AG04449 (cell line): ENCODE measurements around the gene COLGALT1.
"Not testable (repeated sequence)": the region's sequence is repeated elsewhere in the genome, so short reads cannot be mapped to it uniquely, and the experiment has no call there.

Experiments
- CTCF ChIA-PET: fragments of 350-600 bp; formaldehyde crosslinking; extraction: SDS; loops from one replicate; lab custom pipeline; 2021; ENCODE audit warnings: antibody characterized with exemption; lab: Yijun Ruan, JAX
- POLR2A ChIA-PET: fragments of 400-600, 350-600 bp; formaldehyde crosslinking; extraction: SDS; loops from one replicate; lab custom pipeline; 2020; ENCODE audit warnings: antibody characterized with exemption, inconsistent platforms; lab: Yijun Ruan, JAX
- DNase-seq: peaks from one replicate; pipeline ENCODE4 v3.0.0-alpha.2; 2010; ENCODE audit warnings: low read depth, low spot score
- H3K4me3 ChIP-seq: 2 replicates; pipeline ENCODE4 v1.5.1; 2011; ENCODE audit warnings: low read depth, mild to moderate bottlenecking, control low read depth, low read length
- TF ChIP-seq, protein P1 (sequence below): IDR thresholded peaks from one replicate; pipeline ENCODE4 v1.5.1; 2011; ENCODE audit warnings: mild to moderate bottlenecking, moderate library complexity, low read length, control low read depth, inconsistent platforms; ENCODE audit not compliant: insufficient read depth; ENCODE audit errors: missing control alignments

COLGALT1 gene

DNA sequence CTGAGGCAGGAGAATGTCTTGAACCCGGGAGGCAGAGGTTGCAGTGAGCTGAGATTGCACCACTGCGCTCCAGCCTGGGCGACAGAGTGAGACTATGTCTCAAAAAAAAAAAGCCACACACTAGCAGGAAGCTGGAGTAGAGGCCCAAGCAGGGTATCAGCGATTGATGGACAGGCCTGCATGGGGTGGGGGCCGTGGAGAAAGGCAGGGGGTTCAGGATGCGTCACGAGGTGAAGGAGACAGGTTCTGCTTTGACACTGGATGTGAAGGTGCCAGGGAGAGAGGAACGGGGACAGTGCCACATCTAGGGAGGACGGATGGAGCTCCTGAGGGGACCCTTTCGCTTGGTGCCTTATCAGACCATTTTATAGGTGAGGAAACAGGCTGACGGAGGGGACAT, 7.1 kb downstream of the COLGALT1 start:
- H3K4me3 ChIP-seq, result no peak overlapping the region
- TF ChIP-seq, protein P1, sequence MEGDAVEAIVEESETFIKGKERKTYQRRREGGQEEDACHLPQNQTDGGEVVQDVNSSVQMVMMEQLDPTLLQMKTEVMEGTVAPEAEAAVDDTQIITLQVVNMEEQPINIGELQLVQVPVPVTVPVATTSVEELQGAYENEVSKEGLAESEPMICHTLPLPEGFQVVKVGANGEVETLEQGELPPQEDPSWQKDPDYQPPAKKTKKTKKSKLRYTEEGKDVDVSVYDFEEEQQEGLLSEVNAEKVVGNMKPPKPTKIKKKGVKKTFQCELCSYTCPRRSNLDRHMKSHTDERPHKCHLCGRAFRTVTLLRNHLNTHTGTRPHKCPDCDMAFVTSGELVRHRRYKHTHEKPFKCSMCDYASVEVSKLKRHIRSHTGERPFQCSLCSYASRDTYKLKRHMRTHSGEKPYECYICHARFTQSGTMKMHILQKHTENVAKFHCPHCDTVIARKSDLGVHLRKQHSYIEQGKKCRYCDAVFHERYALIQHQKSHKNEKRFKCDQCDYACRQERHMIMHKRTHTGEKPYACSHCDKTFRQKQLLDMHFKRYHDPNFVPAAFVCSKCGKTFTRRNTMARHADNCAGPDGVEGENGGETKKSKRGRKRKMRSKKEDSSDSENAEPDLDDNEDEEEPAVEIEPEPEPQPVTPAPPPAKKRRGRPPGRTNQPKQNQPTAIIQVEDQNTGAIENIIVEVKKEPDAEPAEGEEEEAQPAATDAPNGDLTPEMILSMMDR, result no peak
- ChIA-PET CTCF (interaction anchor here (1.0 to 3.2 kb wide), 2 partner anchors 12 to 221 kb away, joined by 3 to 37 read pairs; no protein-coding TSS in a partner anchor), POLR2A (no interaction called here)
- DNase-seq, result no peak

DNA sequence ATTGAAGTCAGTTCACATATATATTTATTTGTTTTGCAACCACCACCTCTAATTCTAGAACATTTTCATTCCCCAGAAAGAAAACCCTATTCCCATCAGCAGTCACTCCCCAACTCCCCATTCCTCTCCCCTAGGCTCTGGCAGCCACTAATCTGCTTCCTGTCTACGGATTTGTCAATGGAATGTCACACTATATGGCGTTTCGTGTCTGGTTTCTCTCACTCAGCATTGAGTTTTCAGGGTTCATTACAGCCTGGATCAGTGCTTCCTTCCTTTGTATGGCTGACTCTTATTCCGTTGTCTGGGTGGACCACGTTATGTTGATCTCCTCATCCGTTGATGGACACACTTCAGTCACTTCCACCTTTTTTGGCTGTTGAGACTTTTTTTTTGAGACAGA, 9.3 kb downstream of the COLGALT1 start:
- POLR2A ChIA-PET, result no interaction called here
- TF ChIP-seq, protein P1, result no peak
- CTCF ChIA-PET, result interaction anchor here (1.2 to 1.6 kb wide), 2 partner anchors 9 to 11 kb away, joined by 5 read pairs; no protein-coding TSS in a partner anchor
- DNase-seq, result no peak
- H3K4me3 ChIP-seq, result no peak overlapping the region

DNA sequence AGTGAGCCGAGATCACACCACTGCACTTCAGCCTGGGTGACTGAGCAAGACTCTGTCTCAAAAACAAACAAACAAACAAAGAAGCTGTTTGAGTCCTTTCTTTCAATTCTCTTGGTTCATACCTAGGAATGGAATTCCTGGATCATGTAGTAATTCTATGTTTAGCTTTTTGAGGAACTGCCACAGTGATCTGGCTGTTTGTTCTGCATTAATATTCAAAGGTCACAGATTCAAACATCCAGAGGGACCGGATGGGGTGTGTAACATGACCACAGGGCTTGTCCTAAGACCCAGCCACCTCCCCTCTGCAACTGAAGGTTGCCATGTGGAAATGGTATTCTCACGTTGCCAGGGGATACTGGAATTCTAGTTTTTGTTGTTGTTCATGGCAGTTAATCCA, 10.2 kb downstream of the COLGALT1 start:
- POLR2A ChIA-PET, result no interaction called here
- CTCF ChIA-PET, result interaction anchor here (0.6 to 1.6 kb wide), 3 partner anchors 8 to 77 kb away, joined by 3 to 5 read pairs (median 5); no protein-coding TSS in a partner anchor
- TF ChIP-seq, protein P1, result no peak

DNA sequence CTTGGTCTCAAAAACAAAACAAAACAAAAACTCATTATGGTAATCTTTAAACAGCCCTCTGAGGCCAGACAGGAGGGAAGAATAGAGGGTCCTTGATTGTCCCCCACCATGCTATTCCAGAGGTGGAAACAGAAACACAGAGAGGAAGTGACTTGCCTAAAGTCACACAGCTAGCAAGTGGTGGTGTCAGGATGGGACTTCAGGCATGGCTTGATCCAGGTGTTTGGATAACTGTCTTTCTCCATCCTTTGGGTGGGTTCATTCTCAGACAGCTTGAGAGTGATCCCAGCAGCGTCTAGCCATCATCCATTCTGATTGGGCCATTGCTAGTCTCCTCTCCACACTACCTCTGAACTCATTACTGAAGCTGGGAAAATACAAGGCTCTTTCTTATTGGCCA, 12.5 kb downstream of the COLGALT1 start:
- H3K4me3 ChIP-seq, result no peak overlapping the region
- ChIA-PET POLR2A (interaction anchor here (0.6 kb wide), 1 partner anchor 9 kb away, joined by 4 read pairs; no protein-coding TSS in a partner anchor), CTCF (no interaction called here)
- TF ChIP-seq, protein P1, result no peak
- no peak for DNase-seq

More for the DNA sequence above, 10.2 kb downstream of the COLGALT1 start:
- no peak for DNase-seq
- no peak overlapping the region for H3K4me3 ChIP-seq

DNA sequence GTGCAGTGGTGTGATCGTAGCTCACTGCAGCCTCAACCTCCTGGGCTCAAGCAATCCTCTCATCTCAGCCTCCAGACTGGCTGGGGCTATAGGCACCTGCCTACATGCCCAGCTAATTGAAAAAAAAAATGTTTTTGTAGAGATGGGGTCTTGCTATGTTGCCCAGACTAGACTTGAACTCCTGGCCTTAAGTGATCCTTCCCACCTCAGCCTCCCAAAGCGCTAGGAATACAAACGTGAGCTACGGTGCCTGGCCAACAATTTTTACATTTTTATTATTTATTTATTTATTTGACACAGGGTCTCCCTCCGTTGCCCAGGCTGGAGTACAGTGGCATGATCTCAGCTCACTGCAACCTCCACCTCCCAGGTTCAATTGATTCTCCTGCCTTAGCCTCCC, 14.8 kb downstream of the COLGALT1 start:
- DNase-seq, POLR2A ChIA-PET, H3K4me3 ChIP-seq: not testable (repeated sequence)
- CTCF ChIA-PET, result interaction anchor here (1.1 to 2.3 kb wide), 4 partner anchors 11 to 106 kb away, joined by 3 to 7 read pairs (median 6); no protein-coding TSS in a partner anchor

DNA sequence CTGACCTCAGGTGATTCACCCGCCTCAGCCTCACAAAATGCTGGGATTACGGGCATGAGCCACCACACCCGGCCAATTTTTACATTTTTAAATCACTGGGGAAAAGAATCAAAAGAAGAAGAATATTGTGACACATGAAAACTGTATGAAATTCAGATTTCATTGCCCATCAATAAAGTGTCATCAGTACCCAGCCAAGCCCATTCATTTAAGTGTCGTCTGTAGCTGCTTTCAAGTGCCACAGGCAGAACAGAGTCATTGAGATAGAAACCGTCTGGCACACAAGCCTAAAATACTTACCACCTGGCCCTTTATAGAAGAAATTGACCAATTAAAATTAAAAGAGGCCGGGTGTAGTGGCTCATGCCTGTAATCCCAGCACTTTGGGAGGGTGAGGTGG, 15.3 kb downstream of the COLGALT1 start:
- CTCF ChIA-PET, result interaction anchor here (1.1 to 2.3 kb wide), 4 partner anchors 11 to 106 kb away, joined by 3 to 7 read pairs (median 6); no protein-coding TSS in a partner anchor
- POLR2A ChIA-PET, result no interaction called here
- H3K4me3 ChIP-seq, result no peak overlapping the region
- DNase-seq, result no peak
- TF ChIP-seq, protein P1, result no peak

DNA sequence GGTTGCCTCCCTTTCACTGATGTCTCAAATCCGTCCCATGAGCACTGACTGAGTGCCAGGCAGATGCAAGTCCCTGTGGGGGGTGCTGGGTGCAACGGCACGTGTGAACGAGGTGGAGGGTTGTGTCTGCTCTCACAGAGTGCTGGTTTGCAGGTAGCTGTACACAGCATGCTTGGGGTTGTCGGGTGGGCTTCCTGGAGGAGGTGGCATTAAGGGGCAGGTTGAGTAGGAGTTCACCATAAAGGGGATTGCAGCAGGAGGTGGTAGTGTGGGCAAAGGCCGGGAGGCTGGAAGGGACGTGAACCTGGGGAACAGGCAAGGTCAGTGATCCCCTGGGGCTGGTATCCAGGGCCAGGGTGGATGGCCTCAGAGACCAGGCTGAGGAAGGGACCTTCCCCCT, 17.2 kb downstream of the COLGALT1 start:
- TF ChIP-seq, protein P1, result no peak
- ChIA-PET CTCF (interaction anchor here (0.7 to 5.2 kb wide), 13 partner anchors 10 to 282 kb away, joined by 3 to 71 read pairs (median 5); no protein-coding TSS in a partner anchor), POLR2A (no interaction called here)
- DNase-seq, result no peak
- no peak overlapping the region for H3K4me3 ChIP-seq
